BLaER1 (cell line): Measurements from ENCODE around the gene COL24A1.

Experiments
- H3K27ac ChIP-seq: shearing (Covaris generic); formaldehyde crosslinking; 2 replicates; pipeline ENCODE4 v1.8.1; 2022
- H3K27me3 ChIP-seq: shearing (Covaris generic); formaldehyde crosslinking; 2 replicates; pipeline ENCODE4 v1.8.1; 2022
- H3K36me3 ChIP-seq: shearing (Covaris generic); formaldehyde crosslinking; 2 replicates; pipeline ENCODE4 v1.8.1; 2022
- H3K4me1 ChIP-seq: shearing (Covaris generic); formaldehyde crosslinking; 2 replicates; pipeline ENCODE4 v1.8.1; 2022
- H3K4me2 ChIP-seq: shearing (Covaris generic); formaldehyde crosslinking; 2 replicates; pipeline ENCODE4 v1.8.1; 2022
- H3K4me3 ChIP-seq: shearing (Covaris generic); formaldehyde crosslinking; 2 replicates; pipeline ENCODE4 v1.8.1; 2022
- H3K9ac ChIP-seq: shearing (Covaris generic); formaldehyde crosslinking; 2 replicates; pipeline ENCODE4 v1.8.1; 2022
- H3K9me3 ChIP-seq: shearing (Covaris generic); formaldehyde crosslinking; 2 replicates; pipeline ENCODE4 v1.8.1; 2022
- H4K20me1 ChIP-seq: shearing (Covaris generic); formaldehyde crosslinking; 2 replicates; pipeline ENCODE4 v1.8.1; 2022
- Cebpa-rat ChIP-seq: shearing (Covaris generic); IDR thresholded peaks from 2 replicates; pipeline ENCODE4 v1.8.1; 2022

COL24A1 gene

GRCh38 chr1:85934516-85934915, 222.1 kb downstream of the COL24A1 start:
- Histone ChIP-seq H3K4me3 (no peak overlapping the region), H3K4me1 (no peaks in the 10 kb centered on the region), H3K36me3 (no peaks in the 10 kb centered on the region), H3K27ac (no peak overlapping the region), H3K4me2 (no peak overlapping the region), H3K9ac (no peak overlapping the region), H3K9me3 (no peaks in the 10 kb centered on the region), H4K20me1 (no peaks in the 10 kb centered on the region), H3K27me3 (no peaks in the 10 kb centered on the region)
- TF ChIP-seq Cebpa-rat, result no peak

- H3K9ac ChIP-seq, result no peak overlapping the region
- no peaks in the 10 kb centered on the region for H3K36me3 ChIP-seq
- no peak overlapping the region for H3K4me3 ChIP-seq
- TF ChIP-seq Cebpa-rat, result no peak
- H3K27me3 ChIP-seq, result no peaks in the 10 kb centered on the region
- no peaks in the 10 kb centered on the region for H3K9me3 ChIP-seq
- H3K27ac ChIP-seq, result no peak overlapping the region
- H3K4me2 ChIP-seq, result no peak overlapping the region
- H4K20me1 ChIP-seq, result no peaks in the 10 kb centered on the region
- H3K4me1 ChIP-seq, result no peaks in the 10 kb centered on the region
Measured at GRCh38 chr1:85933961-85934360, 222.6 kb downstream of the COL24A1 start.

GRCh38 chr1:85911742-85912141, 244.8 kb downstream of the COL24A1 start:
- Histone ChIP-seq H3K27ac (no peak overlapping the region), H3K4me3 (no peak overlapping the region)

GRCh38 chr1:85900921-85901320, 255.7 kb downstream of the COL24A1 start:
- H3K27me3 ChIP-seq, result no peaks in the 10 kb centered on the region
- H3K36me3 ChIP-seq, result no peaks in the 10 kb centered on the region
- H3K4me1 ChIP-seq, result no peaks in the 10 kb centered on the region
- TF ChIP-seq Cebpa-rat, result no peak
- H3K4me2 ChIP-seq, result no peak overlapping the region
- no peaks in the 10 kb centered on the region for H4K20me1 ChIP-seq
- H3K27ac ChIP-seq, result no peak overlapping the region
- peaks cover 6% of the 10 kb centered on the region for H3K9me3 ChIP-seq
- H3K9ac ChIP-seq, result no peak overlapping the region
- H3K4me3 ChIP-seq, result no peak overlapping the region

More at GRCh38 chr1:85911742-85912141, 244.8 kb downstream of the COL24A1 start:
- H3K9ac ChIP-seq, result no peak overlapping the region
- no peaks in the 10 kb centered on the region for H4K20me1 ChIP-seq
- H3K36me3 ChIP-seq, result no peaks in the 10 kb centered on the region
- H3K4me2 ChIP-seq, result peak overlapping the region; percentile 25
- TF ChIP-seq Cebpa-rat, result no peak
- H3K4me1 ChIP-seq, result peaks cover 16% of the 10 kb centered on the region
- no peaks in the 10 kb centered on the region for H3K27me3 ChIP-seq
- no peaks in the 10 kb centered on the region for H3K9me3 ChIP-seq

- no peaks in the 10 kb centered on the region for H3K27me3 ChIP-seq
- H4K20me1 ChIP-seq, result no peaks in the 10 kb centered on the region
- TF ChIP-seq Cebpa-rat, result no peak
Measured at GRCh38 chr1:85898861-85899260, 257.7 kb downstream of the COL24A1 start.

GRCh38 chr1:85894651-85895050, 261.9 kb downstream of the COL24A1 start:
- H3K4me1 ChIP-seq, result no peaks in the 10 kb centered on the region
- no peak for TF ChIP-seq Cebpa-rat
- no peak overlapping the region for H3K4me2 ChIP-seq
- no peaks in the 10 kb centered on the region for H3K36me3 ChIP-seq
- H3K27ac ChIP-seq, result no peak overlapping the region
- no peak overlapping the region for H3K9ac ChIP-seq
- H4K20me1 ChIP-seq, result no peaks in the 10 kb centered on the region
- no peak overlapping the region for H3K4me3 ChIP-seq
- H3K27me3 ChIP-seq, result no peaks in the 10 kb centered on the region
- H3K9me3 ChIP-seq, result no peaks in the 10 kb centered on the region

More at GRCh38 chr1:85898861-85899260, 257.7 kb downstream of the COL24A1 start:
- no peak overlapping the region for H3K4me2 ChIP-seq
- no peak overlapping the region for H3K4me3 ChIP-seq
- no peaks in the 10 kb centered on the region for H3K4me1 ChIP-seq
- H3K36me3 ChIP-seq, result no peaks in the 10 kb centered on the region
- no peak overlapping the region for H3K9ac ChIP-seq
- H3K27ac ChIP-seq, result no peak overlapping the region
- H3K9me3 ChIP-seq, result peaks cover 6% of the 10 kb centered on the region

- H3K9ac ChIP-seq, result no peak overlapping the region
- no peak overlapping the region for H3K27ac ChIP-seq
- H3K36me3 ChIP-seq, result no peaks in the 10 kb centered on the region
- no peak overlapping the region for H3K4me3 ChIP-seq
- no peaks in the 10 kb centered on the region for H3K27me3 ChIP-seq
- no peaks in the 10 kb centered on the region for H3K9me3 ChIP-seq
- no peak for TF ChIP-seq Cebpa-rat
- no peaks in the 10 kb centered on the region for H3K4me1 ChIP-seq
- H4K20me1 ChIP-seq, result no peaks in the 10 kb centered on the region
- H3K4me2 ChIP-seq, result no peak overlapping the region
Measured at GRCh38 chr1:85892366-85892765, 264.2 kb downstream of the COL24A1 start.

DNA sequence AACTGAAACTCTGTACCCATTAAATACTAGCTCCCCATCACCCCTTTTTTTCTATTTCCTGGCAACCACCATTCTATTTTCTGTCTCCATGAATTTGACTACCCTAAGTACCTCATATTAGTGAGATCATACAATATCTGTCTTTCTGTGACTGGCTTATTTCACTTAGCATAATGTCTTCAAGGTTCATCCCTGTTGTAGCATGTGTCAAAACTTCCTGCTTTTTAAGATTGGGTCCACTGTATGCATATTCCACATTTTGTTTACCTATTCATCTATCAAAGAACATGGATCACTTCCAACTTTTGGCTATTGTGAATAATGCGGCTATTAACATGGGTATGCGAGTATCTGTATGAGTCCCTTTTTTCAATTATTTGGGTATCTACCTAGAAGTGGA, 266.7 kb downstream of the COL24A1 start:
- TF ChIP-seq Cebpa-rat, result no peak
- Histone ChIP-seq H3K4me3 (no peak overlapping the region), H3K36me3 (no peaks in the 10 kb centered on the region), H3K27ac (no peak overlapping the region), H3K27me3 (no peaks in the 10 kb centered on the region), H3K9ac (no peak overlapping the region), H3K4me2 (no peak overlapping the region), H3K4me1 (no peaks in the 10 kb centered on the region), H3K9me3 (no peaks in the 10 kb centered on the region), H4K20me1 (no peaks in the 10 kb centered on the region)

GRCh38 chr1:85888921-85889320, 267.7 kb downstream of the COL24A1 start:
- H4K20me1 ChIP-seq, result no peaks in the 10 kb centered on the region
- no peaks in the 10 kb centered on the region for H3K36me3 ChIP-seq
- H3K9ac ChIP-seq, result no peak overlapping the region
- H3K4me2 ChIP-seq, result no peak overlapping the region
- no peak for TF ChIP-seq Cebpa-rat
- no peak overlapping the region for H3K27ac ChIP-seq
- no peak overlapping the region for H3K4me3 ChIP-seq
- no peaks in the 10 kb centered on the region for H3K9me3 ChIP-seq
- H3K4me1 ChIP-seq, result no peaks in the 10 kb centered on the region
- H3K27me3 ChIP-seq, result no peaks in the 10 kb centered on the region

DNA sequence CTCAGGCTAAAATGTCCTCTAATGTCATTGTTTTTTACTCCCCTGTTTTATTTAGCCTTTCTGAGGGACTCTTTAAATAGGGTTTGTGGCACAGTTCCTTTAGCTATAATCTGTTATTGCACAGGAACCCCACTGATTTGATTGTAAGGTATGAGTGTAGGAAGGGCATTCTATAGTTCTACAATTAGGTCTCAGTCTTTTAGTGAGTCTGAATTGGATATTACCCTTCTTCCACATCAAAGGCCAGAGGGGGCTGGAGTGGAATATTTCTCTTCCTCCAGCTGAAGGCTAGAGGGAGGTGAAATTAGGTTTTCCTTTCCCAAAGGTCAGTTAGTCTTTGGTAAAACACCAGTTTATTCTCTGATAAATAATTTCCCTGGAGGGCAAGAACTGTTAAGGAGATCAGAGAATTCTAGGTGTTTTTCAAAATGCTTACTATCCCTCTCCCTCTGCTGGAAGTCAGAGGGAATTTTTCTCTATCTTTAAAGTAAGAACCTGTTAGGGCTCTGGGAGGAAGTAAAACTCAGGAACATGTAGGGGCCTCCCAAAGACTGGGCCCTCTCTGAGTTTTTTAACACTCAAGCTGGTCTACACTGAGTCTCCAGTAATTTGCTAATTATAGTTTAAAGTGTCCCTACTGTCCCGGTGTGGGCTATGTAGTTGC, 272.1 kb downstream of the COL24A1 start:
- H3K9ac ChIP-seq, result no peak overlapping the region
- H4K20me1 ChIP-seq, result no peaks in the 10 kb centered on the region
- H3K4me2 ChIP-seq, result no peak overlapping the region
- H3K27ac ChIP-seq, result no peak overlapping the region
- no peaks in the 10 kb centered on the region for H3K27me3 ChIP-seq
- H3K4me3 ChIP-seq, result no peak overlapping the region
- H3K4me1 ChIP-seq, result no peaks in the 10 kb centered on the region
- TF ChIP-seq Cebpa-rat, result no peak
- no peaks in the 10 kb centered on the region for H3K36me3 ChIP-seq
- H3K9me3 ChIP-seq, result no peaks in the 10 kb centered on the region

DNA sequence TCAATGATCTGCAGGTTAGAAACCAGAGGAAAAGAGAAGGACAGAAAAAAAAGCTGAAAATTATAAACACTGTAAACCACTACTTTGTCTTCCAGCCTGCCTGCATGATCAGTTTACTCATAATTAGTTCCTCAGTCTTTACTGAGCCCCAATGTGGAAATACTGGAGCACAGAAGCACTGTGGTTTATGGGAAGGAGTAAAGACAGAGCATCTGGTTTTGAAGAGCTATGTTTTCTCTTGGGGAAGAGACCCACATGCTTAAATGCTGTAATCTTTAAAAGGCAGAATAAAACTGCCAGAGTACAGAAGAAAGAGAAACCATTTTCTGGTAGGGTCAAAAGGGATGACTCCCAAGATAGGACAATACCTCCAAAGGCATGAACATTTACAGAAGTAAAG, 289.4 kb downstream of the COL24A1 start:
- Histone ChIP-seq H3K27me3 (no peaks in the 10 kb centered on the region), H3K4me1 (no peaks in the 10 kb centered on the region), H3K9ac (no peak overlapping the region), H3K9me3 (no peaks in the 10 kb centered on the region), H3K27ac (no peak overlapping the region), H3K36me3 (no peaks in the 10 kb centered on the region), H3K4me2 (no peak overlapping the region), H4K20me1 (no peaks in the 10 kb centered on the region), H3K4me3 (no peak overlapping the region)
- no peak for TF ChIP-seq Cebpa-rat
